ENCODE results near the gene FRAS1.

FRAS1 gene

DNA sequence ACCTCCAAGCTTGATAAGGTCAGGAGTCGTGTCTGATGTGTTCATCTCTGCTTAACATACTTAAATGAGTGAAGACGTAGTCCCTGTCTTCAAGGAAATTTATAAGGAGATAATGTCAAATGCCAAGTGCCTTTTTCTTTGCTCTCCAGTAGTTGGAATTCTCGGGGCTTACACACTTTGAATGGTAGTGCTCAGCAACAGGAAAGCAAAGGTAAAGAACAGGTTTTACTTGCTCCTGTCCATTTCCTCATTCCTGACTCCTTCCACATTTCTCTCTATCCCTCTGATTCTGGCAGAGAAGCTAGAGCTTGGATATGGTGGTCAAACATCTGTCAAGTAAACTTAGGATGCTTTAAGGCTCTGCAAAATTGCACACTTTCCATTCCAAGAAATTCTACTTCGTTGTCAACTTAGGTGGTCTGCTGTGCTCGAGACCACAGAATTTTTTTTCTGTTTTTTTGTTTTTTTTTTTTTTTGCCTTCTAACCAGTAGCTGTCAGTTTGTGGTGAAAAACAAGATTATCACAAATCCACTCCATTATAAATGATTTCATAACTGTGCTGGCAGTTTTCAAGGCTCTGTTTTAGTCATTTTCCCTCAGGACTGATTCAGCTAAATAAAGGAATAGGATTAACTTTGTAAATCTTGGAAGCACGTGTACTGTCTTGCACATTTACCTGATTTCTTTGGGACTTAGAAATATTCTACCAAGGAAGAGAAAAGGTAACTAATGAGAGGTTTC, 313.7 kb downstream of the FRAS1 start:
- no peak for DNase-seq (ENCODE audit: low spot score)

DNA sequence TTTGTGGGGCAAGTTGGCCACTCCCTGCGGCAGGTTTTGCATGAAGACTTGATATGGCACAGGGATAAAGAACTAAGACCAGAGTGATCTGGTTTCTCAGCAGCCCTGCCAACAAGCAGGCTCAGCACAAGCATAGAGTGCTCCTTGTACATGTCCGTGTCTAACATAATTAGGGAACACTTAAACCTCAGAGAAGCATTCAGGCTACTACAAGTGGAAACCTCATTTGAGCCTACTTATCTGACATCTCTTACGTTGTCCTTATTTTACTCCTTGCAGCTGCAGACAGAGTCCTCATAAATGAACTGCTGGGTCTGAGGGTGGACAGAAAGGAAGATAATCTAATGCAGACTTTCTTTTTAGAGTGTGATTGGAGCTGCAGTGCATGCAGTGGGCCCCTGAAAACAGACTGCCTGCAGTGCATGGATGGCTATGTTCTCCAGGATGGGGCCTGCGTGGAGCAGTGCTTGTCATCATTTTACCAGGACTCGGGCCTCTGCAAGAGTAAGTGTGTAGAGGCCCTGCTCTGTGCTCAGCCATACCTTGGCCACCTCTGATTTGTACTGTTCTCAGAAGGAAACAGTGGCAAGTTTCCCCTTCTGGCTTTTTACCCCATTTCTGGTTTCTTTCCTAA, 315.3 kb downstream of the FRAS1 start:
- DNase-seq (ENCODE audit: low spot score), result no peak

DNA sequence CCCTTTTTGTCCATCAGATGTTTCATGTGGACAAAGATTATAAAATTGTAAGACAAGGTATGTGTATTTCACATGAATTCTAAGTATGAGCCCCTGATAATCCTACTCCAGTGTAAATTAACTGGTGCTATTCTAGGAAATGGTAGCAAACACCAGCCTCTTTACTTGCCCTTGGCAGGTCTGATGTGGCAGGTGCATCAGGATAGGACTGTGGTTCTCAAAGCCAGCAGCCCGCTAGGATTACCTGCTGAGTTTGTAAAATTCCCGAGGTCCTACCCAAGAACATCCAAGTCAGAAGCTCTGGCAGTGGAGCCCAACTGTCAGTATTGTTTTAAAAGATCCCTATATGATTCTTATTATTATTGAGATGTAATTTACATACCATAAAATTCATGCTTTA, 320.4 kb downstream of the FRAS1 start:
- no peak for DNase-seq (ENCODE audit: low spot score)

DNA sequence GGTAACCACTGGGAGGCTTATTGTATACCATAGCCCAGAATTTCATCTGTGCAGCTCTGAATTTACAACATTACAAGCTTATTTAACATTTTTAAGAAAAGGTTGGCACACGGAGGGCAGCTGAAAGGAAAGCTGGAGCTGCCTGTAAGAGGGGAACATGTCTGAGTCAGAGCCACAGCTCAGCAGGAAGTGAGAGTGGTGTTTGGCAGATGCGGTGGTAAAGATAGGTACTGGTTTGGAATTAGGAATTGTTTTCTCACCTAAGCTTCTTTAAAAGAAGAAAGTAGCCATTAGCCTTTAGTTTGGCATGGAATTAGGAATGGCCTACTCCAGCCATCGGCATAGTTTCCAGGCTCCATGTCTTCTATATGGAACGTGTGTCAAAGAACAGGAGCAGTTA, 321.9 kb downstream of the FRAS1 start:
- no peak for DNase-seq (ENCODE audit: low spot score)

DNA sequence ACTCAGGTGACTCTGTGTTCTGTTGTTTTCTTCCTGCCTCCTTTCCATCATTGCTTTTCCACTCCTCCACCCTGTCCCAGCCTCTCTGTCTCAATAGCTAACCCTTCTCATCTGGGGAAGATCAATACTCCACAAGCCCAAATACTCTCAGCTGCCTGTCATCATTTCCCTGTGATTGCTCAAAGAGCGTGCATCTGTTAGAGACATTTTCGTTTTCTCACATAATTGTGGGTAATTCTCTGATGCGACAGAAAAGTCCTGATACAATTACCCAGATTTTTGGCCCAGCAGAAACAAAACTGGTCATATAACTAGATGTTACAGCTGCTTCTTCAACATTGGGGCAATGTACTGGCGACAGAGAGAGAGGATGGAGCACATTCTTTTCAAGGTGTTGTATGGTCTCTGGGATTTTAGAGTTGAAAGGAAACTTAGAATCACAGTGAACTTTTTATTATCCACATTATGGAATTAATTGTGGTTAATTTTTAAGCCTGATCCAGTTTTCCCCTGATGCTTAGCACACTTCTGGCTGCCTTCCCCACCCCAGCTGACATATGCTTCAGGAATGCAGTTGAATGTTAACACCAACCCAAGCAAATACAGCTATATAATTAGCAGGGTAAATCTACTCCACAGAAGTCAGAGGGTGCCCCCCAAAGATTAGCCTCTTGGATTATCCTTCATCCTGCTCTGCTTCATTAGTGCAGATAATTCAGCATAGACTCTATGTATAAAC, 323.0 kb downstream of the FRAS1 start:
- no peak for DNase-seq (ENCODE audit: low spot score)

DNA sequence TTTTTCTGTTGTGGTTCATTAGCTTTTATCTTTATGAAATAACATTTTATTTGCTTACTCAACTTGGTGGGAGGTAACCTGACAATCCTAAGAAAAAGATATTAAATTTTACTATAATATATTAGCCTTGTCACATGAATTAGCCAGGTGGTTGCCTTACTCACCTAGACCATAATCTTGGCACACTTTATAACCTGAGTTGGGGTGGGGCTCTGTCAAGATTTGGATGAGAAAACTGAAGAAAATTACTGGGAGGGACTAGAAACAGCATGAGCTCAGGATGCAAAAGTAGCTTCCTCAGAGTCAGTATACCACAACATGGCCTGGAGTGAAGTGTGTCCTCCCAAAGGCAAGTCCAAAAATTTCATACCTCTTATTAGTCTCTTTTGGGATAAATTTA, 329.6 kb downstream of the FRAS1 start:
- DNase-seq (ENCODE audit: low spot score), result no peak

DNA sequence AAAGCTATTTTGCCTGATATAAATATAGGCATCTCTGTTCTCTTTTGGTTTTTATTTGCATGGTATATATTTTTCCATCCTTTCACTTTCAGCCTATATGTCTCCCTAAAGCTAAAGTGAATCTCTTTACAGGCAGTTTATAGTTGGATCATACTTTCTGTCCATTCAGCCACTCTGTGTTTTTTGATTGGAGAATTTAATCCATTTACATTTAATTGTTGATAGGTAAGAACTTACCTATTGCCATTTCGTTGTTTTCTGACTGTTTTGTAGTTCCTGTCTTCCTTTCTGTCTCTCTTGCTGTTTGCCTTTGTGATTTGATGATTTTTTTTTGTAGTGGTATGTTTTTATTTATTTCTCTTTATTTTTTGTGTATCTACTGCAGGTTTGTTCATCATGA, 338.5 kb downstream of the FRAS1 start:
- no peak for DNase-seq (ENCODE audit: low spot score)

DNA sequence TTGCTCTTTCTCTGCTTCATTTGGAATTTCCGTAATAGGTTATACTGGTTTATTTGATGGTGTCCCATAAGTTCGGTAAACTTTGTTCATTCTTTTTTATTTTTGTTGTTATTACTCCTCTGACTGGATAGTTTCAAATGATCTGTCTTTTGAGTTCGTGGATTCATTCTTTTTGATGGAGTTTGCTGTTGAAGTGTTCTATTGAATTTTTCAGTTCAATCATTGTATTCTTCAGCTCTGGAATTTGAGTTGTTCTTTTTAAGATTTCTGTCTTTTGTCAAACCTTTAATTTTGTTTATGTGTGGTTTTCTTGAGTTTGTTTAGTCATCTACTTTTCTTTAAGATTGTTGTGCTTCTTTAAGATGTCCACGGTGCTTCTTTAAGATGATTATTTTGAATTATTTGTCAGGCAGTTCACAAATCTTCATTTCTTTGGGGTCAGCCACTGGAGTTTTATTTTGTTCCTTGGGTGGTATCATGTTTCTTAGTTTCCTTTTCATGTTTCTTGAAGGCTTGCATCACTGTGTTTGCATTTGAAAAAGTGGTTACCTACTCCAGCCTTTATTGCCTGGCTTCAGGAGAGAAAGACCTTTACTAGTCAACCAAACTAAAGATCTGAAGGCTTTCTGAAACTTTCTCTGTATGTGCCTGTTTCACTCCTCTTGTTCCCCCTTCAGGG, 339.6 kb downstream of the FRAS1 start:
- no peak for DNase-seq (ENCODE audit: low spot score)

DNA sequence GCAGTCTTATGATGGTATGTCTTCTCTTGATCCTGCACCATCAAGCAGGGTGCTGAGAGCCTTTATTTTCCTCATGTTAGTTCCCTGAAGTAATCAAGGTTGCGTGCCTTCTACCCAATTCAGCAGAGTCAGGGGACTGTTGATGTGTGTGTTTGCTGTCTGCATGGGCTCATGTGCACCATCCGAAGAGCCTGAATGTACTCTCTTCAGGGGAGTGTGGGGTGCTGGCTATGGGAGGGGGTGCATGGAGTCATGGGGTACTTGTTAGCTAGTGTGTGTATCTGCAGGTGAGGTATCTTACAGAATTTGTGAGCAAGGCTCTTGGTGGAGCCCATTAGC, 340.1 kb downstream of the FRAS1 start:
- DNase-seq (ENCODE audit: low spot score), result no peak

DNA sequence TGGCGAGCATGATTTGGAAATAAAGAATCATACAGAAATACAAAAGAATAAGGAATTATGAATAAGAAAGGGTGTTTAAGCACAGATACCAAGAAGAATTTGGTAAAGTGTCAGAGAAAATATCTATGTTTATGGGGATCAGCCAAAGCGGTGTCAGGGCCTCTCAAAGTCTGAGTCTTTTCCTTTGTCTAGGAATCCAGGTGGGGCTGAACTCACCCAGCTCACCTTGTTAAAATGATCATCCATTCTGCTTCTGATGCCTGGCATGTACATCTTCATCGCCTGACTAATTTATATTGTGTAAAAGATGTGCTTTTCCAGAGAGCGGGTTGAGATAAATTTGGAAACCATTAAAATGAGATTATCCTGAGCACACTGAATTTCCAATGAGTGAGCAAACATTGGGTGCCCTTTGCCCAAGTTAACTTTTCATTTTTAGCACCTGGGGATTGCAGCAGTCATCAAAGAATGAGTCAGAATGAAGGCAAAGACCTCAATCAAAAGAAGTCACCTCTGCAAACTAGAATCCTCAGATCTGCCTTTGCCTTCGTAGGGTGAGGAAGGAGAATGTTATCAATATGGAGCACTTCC, 352.6 kb downstream of the FRAS1 start:
- DNase-seq (ENCODE audit: low spot score), result no peak

DNA sequence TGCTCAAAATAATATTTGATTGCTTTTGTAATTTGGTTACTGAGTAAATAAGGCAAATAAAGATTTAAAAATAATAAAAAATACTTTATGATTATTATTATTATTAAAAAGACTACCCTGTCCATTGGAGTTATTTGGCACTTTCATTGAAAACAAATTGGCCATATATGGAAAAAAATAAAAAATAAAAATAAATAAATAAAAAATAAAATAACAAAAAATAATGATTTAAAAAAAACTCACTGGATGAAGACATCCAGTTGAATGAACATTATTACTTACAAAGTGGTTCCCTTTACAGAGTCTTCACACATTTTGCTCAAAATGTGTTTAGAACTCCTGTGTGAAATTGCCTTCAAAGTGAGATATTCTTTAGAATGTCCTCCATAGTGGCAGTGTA, 353.1 kb downstream of the FRAS1 start:
- no peak for DNase-seq (ENCODE audit: low spot score)

DNA sequence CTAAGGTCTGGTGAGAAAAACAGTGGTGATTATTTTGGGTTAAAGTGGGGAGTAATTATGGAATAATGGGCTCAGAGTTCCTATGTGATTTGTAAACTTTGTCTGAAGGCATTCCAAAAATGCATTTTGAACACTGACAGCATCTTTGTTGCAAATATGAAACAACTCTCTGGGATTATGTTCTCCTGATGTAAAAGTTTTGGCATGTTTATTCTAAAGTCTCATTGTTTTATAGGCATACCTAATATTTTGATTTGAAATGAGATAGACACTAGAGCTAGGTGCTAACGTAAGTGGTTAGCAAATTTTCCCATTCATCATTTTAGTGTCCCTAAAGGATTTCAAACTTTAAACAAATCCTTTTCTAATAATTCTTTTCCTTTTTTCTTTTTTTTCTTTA, 353.6 kb downstream of the FRAS1 start:
- DNase-seq (ENCODE audit: low spot score), result no peak

DNA sequence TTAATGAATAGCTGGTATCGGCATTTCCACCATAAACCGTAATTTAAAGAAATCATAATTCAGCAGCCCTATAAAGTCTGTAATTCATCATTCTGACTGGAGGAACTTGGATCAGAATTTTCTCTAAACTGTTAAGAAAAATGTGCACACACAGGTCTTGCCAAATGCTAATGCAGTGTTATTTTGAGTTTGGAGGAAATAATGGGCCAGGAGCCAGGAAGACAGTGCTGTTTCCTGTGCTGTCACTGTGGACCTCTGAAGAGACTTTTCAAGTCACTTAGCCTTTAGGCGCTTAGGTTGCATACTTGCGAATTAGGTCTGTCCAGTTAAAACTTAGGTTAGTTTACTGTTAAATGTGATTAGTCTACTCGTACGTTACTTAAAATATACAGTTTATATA, 357.0 kb downstream of the FRAS1 start:
- DNase-seq (ENCODE audit: low spot score), result no peak

DNA sequence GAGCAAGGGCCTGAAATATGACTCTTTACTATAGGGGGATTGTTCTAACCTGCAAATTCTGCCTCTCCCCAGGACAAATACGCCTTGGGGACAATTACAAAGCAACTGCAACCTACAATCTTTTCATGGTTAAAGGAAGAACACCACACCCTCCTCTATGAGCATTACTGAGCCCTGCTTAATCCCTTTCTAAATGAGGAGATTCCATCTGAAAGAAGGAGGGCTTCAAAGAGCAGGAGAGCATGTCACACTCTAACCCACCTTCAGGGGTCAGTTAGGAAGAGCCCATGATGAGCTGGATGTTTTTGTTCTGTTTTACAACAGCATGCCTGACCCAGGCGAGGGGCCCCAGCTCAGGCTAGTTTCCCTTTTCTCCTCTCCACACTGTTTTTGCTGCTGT, 360.5 kb downstream of the FRAS1 start:
- DNase-seq (ENCODE audit: low spot score), result no peak

DNA sequence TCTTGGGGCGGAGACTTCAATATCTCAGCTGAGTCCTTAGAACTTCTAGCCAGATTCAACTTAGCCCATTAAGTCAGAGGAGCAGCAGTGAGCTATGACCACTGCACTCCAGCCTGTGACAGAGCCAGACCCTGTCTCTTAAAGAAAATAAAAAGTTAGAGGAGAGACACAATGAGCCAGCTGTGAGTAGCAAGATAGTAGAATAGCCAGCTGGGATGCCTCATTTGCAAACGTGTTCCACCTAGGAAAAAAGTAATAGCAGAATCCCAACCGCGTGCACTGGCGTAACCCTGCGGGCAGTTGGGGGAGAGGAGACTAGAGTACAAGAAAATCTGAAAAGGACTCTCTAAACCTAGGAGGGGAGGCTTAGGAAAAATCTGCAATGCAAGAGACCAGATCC, 361.3 kb downstream of the FRAS1 start:
- no peak for DNase-seq (ENCODE audit: low spot score)

DNA sequence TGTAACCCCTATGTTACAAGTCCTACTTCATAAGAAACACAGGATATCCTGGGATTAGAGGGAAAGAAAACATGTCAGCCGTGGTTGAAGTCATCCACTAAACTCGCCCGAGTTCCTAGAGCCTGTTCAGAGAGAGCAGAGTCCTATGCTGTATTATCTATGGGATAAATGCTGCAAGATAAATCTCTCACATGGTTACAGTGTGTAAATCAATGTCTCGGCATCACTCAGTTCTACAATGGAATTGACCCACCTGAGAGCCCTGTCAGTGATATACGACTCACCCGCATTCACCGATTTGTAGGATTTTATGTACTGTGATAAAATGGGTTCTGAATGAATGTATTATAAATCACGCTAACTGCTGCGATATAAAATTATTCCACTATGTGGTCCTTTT, 366.7 kb downstream of the FRAS1 start:
- DNase-seq (ENCODE audit: low spot score), result no peak

DNA sequence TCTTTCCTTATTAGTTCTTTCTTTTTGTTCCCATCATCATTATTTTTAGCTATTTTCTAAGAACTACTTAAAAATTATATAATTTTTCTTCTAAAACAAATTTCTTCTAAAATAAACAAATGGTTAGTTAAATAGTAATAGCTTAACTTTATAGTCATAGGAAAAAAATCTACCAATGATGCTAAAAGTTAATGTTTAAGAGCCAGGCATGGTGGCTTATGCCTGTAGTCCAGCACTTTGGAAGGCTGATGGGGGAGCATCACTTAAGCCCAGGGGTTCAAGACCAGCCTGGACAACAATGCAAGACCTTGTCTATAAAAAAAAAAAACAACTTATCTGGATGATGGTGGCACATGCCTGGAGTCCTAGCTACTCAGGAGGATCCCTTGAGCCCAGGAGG, 367.3 kb downstream of the FRAS1 start:
- no peak for DNase-seq (ENCODE audit: low spot score)

DNA sequence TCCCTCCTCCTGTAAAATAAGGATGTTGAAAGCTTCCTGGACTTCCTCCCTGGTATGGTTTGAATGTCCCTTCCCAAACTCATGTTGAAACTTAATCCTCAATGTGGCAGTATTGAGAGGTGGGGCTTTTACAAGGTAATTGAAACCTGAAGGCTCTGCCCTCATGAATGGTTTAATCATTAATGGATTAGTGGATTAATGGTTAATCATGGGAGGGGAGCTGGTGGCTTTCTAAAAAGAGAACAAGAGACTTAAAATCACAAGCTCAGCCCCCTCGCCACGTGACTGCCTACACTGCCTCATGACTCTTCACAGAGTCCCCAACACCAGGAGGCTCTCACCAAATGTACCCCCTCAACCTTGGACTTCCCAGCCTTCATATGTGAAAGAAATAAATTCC, 369.8 kb downstream of the FRAS1 start:
- no peak for DNase-seq (ENCODE audit: low spot score)

DNA sequence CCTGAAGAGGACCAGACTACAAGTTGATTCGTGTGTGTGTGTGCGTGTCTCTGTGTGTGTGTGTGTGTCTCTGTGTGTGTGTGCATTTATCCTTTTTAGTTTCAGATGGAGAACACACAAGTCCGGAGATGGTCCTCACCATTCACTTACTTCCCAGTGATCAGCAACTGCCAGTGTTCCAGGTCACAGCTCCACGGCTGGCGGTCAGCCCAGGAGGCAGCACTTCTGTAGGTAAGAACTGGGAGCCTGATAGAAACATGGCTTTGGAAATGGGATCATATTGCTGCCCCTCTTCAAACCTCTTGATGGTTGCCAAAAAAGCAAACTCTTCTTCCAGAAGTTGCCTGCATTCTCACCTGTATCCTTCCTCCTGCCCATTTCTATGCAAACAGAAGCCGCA, 371.9 kb downstream of the FRAS1 start:
- no peak for DNase-seq (ENCODE audit: low spot score)

DNA sequence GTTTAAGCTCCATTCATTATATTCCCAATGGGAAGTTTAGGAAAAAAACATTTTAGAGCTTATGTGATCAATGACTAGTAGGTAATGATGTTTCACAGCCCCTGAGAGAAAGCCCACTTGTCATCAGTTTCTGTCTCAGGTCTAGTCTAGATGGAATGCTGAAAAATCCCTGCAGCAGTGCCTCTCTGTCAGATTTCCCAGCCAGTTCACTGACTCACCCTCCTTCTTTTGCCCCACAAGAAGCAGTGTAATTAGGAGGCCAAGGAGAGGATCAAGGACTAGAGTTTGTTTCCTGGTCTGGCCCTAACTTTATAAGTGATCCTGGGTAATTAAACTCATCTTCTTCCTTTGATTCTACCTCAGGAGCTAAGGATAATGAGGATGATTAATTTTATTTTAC, 375.8 kb downstream of the FRAS1 start:
- no peak for DNase-seq (ENCODE audit: low spot score)

DNA sequence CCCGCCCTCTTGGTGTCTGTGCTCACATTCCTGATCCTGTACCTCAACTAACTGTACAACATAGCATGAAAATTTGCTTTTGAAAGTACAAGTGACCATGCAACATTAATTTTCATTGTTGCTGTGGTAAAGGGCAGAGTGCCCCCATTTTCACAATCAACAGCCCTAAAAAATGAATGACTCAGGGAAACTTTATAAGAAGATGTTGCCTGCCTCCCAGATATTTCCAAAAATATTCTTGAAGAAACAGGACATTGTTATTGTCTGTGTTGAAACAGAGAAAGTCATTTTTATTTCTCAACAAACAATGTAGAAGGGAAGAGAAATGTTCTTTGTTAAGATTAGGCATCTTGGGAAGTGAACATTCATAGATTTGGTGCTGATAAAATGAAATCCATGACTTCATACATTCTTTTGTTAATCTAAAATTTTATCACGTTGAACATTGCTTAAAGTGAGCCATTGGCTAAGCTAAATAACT, 380.5 kb downstream of the FRAS1 start:
- DNase-seq (ENCODE audit: low spot score), result no peak

DNA sequence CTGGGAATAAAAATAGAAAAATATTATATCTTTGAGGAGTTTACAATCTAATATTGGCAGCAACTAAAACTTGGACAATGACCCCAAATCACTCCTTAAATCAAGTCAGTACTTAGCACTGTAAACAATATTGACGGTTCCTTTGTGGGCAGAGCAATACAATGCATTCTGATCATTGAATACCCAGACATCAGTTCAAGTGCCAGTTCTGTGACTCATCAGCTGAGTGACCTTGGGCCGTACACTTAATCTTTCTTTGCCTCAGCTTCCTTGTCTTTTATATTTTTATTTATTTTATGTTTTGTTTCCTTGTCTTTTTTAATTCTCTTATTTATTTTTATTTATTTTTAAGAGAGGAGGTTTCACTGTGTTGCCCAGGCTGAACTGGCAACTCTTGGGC, 382.2 kb downstream of the FRAS1 start:
- no peak for DNase-seq (ENCODE audit: low spot score)
